ENCODE data around the gene MIXL1.

GRCh38 chr1:226236826-226237225, 13.4 kb downstream of the MIXL1 start:
- TF ChIP-seq EZH2 (IDR thresholded peaks at IDR 0.05; ENCODE audit: low read depth, unreplicated experiment), result no peak
- TF ChIP-seq, protein P1, sequence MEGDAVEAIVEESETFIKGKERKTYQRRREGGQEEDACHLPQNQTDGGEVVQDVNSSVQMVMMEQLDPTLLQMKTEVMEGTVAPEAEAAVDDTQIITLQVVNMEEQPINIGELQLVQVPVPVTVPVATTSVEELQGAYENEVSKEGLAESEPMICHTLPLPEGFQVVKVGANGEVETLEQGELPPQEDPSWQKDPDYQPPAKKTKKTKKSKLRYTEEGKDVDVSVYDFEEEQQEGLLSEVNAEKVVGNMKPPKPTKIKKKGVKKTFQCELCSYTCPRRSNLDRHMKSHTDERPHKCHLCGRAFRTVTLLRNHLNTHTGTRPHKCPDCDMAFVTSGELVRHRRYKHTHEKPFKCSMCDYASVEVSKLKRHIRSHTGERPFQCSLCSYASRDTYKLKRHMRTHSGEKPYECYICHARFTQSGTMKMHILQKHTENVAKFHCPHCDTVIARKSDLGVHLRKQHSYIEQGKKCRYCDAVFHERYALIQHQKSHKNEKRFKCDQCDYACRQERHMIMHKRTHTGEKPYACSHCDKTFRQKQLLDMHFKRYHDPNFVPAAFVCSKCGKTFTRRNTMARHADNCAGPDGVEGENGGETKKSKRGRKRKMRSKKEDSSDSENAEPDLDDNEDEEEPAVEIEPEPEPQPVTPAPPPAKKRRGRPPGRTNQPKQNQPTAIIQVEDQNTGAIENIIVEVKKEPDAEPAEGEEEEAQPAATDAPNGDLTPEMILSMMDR (conservative IDR thresholded peaks at IDR 0.05; ENCODE audit: low read depth in 2 of 2), result no peak
- TF ChIP-seq POLR2AphosphoS5 (IDR thresholded peaks at IDR 0.05; ENCODE audit: low read depth), result no peak
- no peak for TF ChIP-seq EZH2phosphoT487 (IDR thresholded peaks at IDR 0.05; ENCODE audit: unreplicated experiment)
- no peak for TF ChIP-seq JUNB (IDR thresholded peaks at IDR 0.05; ENCODE audit: unreplicated experiment)

Measured in GM23338 (cell line).